MCF 10A (cell line): ENCODE data around the gene RBP3. TPM values are rescaled to one million over a fixed set of nuclear protein-coding genes. Genes with fewer than 3 reads are reported as not detected.

ENCODE experiments used
- BruUV-seq: library from RNA; stranded (reverse); fragments of 400-500 nt; replicated peaks from 2 replicates; lab custom pipeline; 2021; lab: Mats Ljungman, UMichigan
- CTCF ChIA-PET: fragments of 300-600 bp; sonication (Branson Sonifier 250); formaldehyde crosslinking; extraction: SDS; loops from one replicate; lab custom pipeline; 2021; ENCODE audit warnings: antibody characterized with exemption, inconsistent platforms; lab: Yijun Ruan, JAX
- POLR2A ChIA-PET: fragments of 300-600, 350-650 bp; sonication (Branson Sonifier 250); formaldehyde crosslinking; extraction: SDS; loops from one replicate; lab custom pipeline; 2020; ENCODE audit warnings: antibody characterized with exemption, inconsistent platforms; lab: Yijun Ruan, JAX
- DNase-seq: peaks from one replicate; pipeline ENCODE4 v3.0.0-alpha.2; 2018; ENCODE audit not compliant: unreplicated experiment
- H3K27ac Mint-ChIP-seq: one replicate; pipeline ENCODE4 v1.8.0; 2022; ENCODE audit warnings: mild to moderate bottlenecking, low read depth, mixed read lengths; ENCODE audit not compliant: unreplicated experiment
- H3K27me3 Mint-ChIP-seq: one replicate; pipeline ENCODE4 v1.8.0; 2022; ENCODE audit warnings: mixed read lengths; ENCODE audit not compliant: insufficient read depth, unreplicated experiment
- H3K36me3 Mint-ChIP-seq: one replicate; pipeline ENCODE4 v1.8.0; 2022; ENCODE audit warnings: mild to moderate bottlenecking, moderate library complexity, mixed read lengths; ENCODE audit not compliant: insufficient read depth, unreplicated experiment
- H3K4me1 Mint-ChIP-seq: one replicate; pipeline ENCODE4 v1.8.0; 2022; ENCODE audit warnings: mixed read lengths; ENCODE audit not compliant: insufficient read depth, unreplicated experiment
- H3K4me3 Mint-ChIP-seq: one replicate; pipeline ENCODE4 v1.8.0; 2022; ENCODE audit warnings: mild to moderate bottlenecking, moderate library complexity, mixed read lengths; ENCODE audit not compliant: unreplicated experiment
- H3K9me3 Mint-ChIP-seq: one replicate; pipeline ENCODE4 v1.8.0; 2022; ENCODE audit warnings: mixed read lengths; ENCODE audit not compliant: unreplicated experiment
- intact Hi-C: fragments of 100-400 bp; cut with micrococcal nuclease; formaldehyde crosslinking; loops from 2 replicates; pipeline ENCODE4 v1.14.1; 2022
- total RNA-seq: library from RNA; stranded (reverse); gene quantifications from 2 replicates; pipeline ENCODE4 v1.2.3, GENCODE V29; 2022
- TF ChIP-seq, protein P1 (sequence below): fragments of 200-600 bp; IDR thresholded peaks from one replicate; pipeline ENCODE4 v1.8.0; 2022; ENCODE audit warnings: antibody characterized with exemption, mild to moderate bottlenecking; ENCODE audit not compliant: unreplicated experiment

Gene RBP3
- total RNA-seq, 1 experiment from 2014 or later: not detected

GRCh38 chr10:47366181-47366631, 18.0 kb downstream of the RBP3 start:
- TF ChIP-seq, protein P1, sequence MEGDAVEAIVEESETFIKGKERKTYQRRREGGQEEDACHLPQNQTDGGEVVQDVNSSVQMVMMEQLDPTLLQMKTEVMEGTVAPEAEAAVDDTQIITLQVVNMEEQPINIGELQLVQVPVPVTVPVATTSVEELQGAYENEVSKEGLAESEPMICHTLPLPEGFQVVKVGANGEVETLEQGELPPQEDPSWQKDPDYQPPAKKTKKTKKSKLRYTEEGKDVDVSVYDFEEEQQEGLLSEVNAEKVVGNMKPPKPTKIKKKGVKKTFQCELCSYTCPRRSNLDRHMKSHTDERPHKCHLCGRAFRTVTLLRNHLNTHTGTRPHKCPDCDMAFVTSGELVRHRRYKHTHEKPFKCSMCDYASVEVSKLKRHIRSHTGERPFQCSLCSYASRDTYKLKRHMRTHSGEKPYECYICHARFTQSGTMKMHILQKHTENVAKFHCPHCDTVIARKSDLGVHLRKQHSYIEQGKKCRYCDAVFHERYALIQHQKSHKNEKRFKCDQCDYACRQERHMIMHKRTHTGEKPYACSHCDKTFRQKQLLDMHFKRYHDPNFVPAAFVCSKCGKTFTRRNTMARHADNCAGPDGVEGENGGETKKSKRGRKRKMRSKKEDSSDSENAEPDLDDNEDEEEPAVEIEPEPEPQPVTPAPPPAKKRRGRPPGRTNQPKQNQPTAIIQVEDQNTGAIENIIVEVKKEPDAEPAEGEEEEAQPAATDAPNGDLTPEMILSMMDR: no peak
- H3K36me3 Mint-ChIP-seq: no peaks in the 10 kb centered on the region
- BruUV-seq: no TSS peak
- intact Hi-C loops: no loop called here
- no peak overlapping the region for H3K27ac Mint-ChIP-seq
- no peak for DNase-seq
- ChIA-PET CTCF (interaction anchor here (0.7 to 1.9 kb wide), 2 partner anchors 12 to 342 kb away, joined by 3 to 7 read pairs; no protein-coding TSS in a partner anchor), POLR2A (interaction anchor here (0.6 kb wide), 1 partner anchor 16 kb away, joined by 3 read pairs; no protein-coding TSS in a partner anchor)
- no peaks in the 10 kb centered on the region for H3K4me1 Mint-ChIP-seq
- no peak overlapping the region for H3K4me3 Mint-ChIP-seq
- no peaks in the 10 kb centered on the region for H3K27me3 Mint-ChIP-seq
- no peaks in the 10 kb centered on the region for H3K9me3 Mint-ChIP-seq

GRCh38 chr10:47366731-47367460, 18.7 kb downstream of the RBP3 start:
- TF ChIP-seq, protein P1: no peak
- no peak overlapping the region for H3K27ac Mint-ChIP-seq
- H3K4me3 Mint-ChIP-seq: no peak overlapping the region
- H3K9me3 Mint-ChIP-seq: no peaks in the 10 kb centered on the region
- ChIA-PET POLR2A (no interaction called here), CTCF (no interaction called here)
- BruUV-seq: no TSS peak
- DNase-seq: no peak
- H3K36me3 Mint-ChIP-seq: no peaks in the 10 kb centered on the region
- no peaks in the 10 kb centered on the region for H3K27me3 Mint-ChIP-seq
- H3K4me1 Mint-ChIP-seq: no peaks in the 10 kb centered on the region
- intact Hi-C loops: no loop called here

DNA sequence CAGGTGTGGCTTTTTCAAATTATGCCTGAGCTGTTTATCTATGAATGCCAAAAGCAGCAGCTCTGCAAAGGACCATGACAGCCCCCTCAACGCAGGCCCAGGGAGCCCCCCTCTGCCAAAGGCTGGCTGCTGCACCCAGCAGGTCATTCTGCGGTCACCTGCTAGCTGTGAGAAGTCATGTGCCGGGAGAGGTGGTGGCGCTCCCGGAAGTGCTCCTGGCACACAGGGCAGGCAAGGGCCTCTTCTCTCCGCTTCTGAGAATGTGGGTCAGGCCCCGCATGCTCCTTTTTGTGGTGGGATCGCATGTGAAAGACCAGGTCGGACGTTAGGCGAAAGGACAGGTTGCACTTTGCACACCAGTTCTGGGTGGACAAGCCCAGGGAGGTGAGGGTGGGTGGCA, 19.5 kb downstream of the RBP3 start:
- H3K36me3 Mint-ChIP-seq: no peaks in the 10 kb centered on the region
- no peaks in the 10 kb centered on the region for H3K4me1 Mint-ChIP-seq
- CTCF ChIA-PET: interaction anchor here (0.5 kb wide), 1 partner anchor 73 kb away, joined by 3 read pairs; no protein-coding TSS in a partner anchor
- intact Hi-C loops: no loop called here
- POLR2A ChIA-PET: interaction anchor here (1.3 kb wide), 1 partner anchor 10 kb away, joined by 6 read pairs; no protein-coding TSS in a partner anchor
- no peak for DNase-seq
- no TSS peak for BruUV-seq
- no peak overlapping the region for H3K27ac Mint-ChIP-seq
- TF ChIP-seq, protein P1: no peak
- H3K9me3 Mint-ChIP-seq: no peaks in the 10 kb centered on the region
- H3K4me3 Mint-ChIP-seq: no peak overlapping the region
- H3K27me3 Mint-ChIP-seq: no peaks in the 10 kb centered on the region

GRCh38 chr10:47368431-47369180, 20.4 kb downstream of the RBP3 start:
- H3K27ac Mint-ChIP-seq: no peak overlapping the region
- no peaks in the 10 kb centered on the region for H3K4me1 Mint-ChIP-seq
- TF ChIP-seq, protein P1: no peak
- H3K4me3 Mint-ChIP-seq: no peak overlapping the region
- no peaks in the 10 kb centered on the region for H3K36me3 Mint-ChIP-seq
- POLR2A ChIA-PET: interaction anchor here (0.6 to 1.3 kb wide), 2 partner anchors 9 to 204 kb away, joined by 3 to 6 read pairs; no protein-coding TSS in a partner anchor
- H3K9me3 Mint-ChIP-seq: no peaks in the 10 kb centered on the region
- no peak for DNase-seq
- no peaks in the 10 kb centered on the region for H3K27me3 Mint-ChIP-seq
- intact Hi-C loops: no loop called here
- BruUV-seq: no TSS peak
- CTCF ChIA-PET: interaction anchor here (0.8 kb wide), 1 partner anchor 13 kb away, joined by 5 read pairs; no protein-coding TSS in a partner anchor
